NCI-H748 treated with DMSO at 0.1 percent for 48 hours (cell line): ENCODE results near the gene TIAM2.

ENCODE experiments used
- DNase-seq: peaks from one replicate; lab custom pipeline; 2025; lab: John Stamatoyannopoulos, UW

The TIAM2 gene

GRCh38 chr6:155062866-155063341 is 67.8 kb downstream of the TIAM2 start:
- DNase-seq: no peak

- DNase-seq: no peak
Observed at GRCh38 chr6:155064303-155064702, 69.2 kb downstream of the TIAM2 start.

- no peak for DNase-seq
Observed at GRCh38 chr6:155066361-155066760, 71.2 kb downstream of the TIAM2 start.

DNA sequence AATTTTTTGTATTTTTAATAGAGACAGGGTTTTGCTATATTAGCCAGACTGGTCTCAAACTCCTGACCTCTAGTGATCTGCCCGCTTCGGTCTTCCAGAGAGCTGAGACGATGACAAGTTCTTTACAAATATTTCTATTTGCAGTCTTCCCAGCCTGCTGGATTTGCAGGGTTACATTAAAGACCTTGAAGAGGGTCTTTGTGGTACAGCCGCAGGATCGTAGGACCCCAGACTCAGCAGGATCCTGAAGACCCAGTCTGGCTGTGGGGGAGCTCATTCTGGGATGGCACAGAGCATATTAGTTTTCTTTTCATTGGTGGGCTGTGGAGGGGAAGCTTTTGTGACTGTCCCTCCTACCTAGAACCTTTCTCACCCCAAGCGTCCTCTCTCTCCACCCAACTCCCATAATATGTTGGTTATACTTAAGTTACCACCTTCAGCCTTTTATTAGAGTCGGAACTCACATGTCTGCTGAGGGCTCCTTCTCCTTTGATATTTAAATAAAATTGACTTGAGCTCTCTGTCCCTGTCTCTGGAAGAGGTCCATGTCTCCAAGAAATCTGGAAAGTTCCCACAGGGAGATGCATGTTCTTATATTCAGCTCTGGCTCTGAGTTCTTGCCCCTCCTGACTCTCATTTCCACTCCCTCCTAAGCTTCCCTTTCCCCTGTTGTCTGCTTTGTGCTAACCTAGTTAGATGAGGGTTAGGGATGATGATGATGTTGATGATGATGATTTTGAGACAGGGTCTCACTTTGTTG is 72.0 kb downstream of the TIAM2 start:
- DNase-seq: no peak

DNA sequence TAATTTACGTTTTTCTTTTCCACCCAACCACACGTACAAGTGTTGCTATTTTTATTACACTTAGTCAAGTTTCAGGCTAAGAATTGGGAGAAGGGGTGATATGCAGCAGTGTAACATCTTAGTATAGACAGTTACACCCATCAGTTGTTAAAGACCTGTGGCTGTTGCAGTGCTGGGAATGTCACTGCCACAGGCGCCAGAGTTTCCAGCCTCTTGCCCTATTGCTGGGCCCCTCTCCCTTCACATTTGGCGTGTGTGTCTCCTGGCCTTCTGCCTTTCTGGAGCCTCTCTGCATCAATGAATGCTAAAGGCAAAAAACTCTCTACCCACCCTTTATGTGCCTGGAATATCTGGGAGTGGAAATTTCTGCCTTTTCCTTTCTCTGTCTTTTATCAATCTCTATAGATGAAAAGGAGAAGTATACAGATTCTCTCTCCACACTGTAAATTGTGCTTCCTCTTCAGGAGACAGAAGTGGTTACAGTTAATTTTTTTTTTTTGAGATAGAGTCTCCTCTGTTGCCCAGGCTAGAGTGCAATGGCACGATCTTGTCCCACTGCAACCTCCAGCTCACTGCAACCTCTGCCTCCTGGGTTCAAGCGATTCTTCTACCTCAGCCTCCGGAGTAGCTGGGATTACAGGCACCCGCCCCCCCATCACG is 73.0 kb downstream of the TIAM2 start:
- DNase-seq: no peak

GRCh38 chr6:155069543-155069942 is 74.4 kb downstream of the TIAM2 start:
- DNase-seq: no peak

DNA sequence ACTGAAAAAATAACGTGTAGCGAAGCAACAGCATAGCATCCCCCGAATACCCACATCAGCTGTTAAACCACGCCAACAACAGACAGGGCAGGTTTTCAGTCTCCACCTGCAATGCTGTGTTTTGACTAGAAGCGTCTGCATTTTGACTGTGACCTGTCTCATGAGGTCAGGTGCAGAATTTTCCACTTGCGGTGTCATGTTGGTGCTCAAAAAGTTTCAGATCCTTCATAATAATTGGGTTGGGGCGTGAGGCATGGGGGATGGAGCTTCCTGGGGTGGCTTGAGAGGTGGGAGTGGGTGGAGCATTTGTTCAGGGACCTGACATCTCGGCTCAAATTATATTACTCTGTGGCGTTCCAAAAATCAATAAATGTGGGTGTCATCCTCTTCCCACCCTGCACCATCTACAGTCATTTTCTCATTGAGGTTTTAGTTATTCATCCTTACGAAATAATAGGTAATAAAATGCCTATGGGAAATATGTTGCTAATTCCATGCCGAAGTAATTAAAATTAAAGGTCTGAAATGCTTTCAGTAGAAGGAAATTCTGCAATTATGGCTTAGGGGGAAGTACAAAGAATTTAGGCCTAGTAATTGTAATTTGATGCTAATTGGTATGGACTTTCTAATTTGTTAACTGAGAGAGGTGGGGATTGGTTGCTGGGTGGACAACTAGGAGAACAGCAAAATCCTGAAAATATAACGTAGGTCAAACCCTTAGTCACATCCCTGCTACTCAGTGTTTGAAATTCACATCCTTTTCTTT is 81.0 kb downstream of the TIAM2 start:
- DNase-seq: no peak

- no peak for DNase-seq
Observed at GRCh38 chr6:155077331-155077730, 82.2 kb downstream of the TIAM2 start.

DNA sequence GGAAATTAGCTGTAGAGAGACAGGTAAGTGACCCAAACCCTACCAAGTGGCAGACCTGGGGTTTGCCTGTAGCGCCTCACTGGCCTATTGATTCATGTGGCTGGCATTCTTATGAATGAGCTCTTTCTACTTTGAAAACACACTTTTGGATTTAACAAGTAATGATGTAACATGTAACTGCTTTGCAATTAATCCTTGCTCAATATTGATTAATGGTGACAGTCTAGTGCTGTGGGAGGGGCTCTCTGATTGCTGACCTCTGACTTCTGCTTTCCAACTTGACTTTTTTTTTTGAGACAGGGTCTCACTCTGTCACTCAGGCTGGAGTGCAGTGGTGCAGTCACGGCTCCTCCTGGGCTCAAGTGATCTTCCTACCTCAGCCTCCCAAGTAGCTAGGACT is 82.7 kb downstream of the TIAM2 start:
- DNase-seq: no peak

DNA sequence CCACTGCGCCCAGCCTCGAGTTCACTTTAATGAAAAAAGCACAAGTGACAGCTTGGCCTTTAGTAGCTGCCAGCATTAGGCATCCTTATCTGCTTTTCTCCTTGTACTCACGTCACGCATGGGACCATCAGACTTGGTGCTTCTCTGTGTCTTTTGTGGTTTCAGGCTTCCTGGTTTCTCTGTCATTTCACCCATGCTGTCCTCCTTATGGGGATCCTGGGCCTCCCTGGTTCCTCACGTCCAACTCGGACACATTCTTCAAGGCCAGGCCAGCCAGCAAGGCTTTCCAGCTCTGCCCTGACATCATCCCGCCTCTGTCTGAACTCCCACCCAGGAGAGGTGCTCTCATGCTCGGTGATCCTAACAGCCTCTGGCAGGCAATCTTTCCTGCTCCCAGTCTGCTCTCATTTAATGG is 83.2 kb downstream of the TIAM2 start:
- DNase-seq: no peak

- DNase-seq: no peak
Observed at GRCh38 chr6:155079985-155080452, 84.9 kb downstream of the TIAM2 start.

DNA sequence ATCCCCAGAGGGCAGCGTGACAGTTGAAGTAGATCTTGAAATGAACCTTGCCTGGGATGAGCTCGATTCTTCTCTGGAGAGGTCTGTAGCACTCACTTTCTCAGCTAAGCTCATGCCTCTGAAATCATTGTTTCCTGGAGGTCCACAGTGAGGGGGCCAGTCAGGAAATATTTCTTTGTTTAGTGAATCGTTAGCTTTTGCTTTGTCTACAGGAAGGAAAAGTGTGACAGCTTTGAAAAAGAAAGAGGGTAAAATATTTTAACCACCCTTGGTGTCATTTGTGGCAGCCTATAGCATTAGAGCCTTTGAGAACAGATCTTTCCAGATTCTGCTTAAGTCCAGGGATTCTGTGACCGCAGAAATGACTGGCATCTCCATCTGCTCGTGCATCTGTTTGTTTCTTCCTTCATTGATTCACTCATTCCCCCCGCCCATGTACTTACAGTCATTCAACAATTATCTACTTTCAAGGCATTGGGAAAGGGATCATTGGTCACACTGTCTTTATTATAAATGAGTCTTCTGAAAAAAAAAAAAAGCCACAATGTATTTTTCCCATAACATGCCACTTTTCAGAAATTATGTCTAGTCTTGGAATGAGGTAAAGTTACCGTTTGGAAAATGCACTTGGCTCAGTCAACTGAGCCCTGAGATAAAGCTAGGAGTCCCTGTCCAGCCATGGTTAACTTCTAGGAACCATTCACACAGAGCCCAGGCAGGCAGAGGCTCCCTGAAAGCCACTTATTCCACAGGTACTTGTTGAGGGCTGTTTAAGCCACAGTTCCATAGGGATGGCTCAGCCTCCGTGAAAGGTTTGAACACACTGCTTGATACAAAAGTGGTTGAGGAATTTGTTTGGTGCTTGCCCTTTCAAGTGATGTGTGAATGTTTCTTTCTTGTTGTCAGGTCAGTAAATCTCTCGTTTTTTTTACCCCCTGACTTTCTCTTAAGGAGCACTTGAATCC is 86.0 kb downstream of the TIAM2 start:
- DNase-seq: no peak

GRCh38 chr6:155084431-155085123 is 89.5 kb downstream of the TIAM2 start:
- no peak for DNase-seq

DNA sequence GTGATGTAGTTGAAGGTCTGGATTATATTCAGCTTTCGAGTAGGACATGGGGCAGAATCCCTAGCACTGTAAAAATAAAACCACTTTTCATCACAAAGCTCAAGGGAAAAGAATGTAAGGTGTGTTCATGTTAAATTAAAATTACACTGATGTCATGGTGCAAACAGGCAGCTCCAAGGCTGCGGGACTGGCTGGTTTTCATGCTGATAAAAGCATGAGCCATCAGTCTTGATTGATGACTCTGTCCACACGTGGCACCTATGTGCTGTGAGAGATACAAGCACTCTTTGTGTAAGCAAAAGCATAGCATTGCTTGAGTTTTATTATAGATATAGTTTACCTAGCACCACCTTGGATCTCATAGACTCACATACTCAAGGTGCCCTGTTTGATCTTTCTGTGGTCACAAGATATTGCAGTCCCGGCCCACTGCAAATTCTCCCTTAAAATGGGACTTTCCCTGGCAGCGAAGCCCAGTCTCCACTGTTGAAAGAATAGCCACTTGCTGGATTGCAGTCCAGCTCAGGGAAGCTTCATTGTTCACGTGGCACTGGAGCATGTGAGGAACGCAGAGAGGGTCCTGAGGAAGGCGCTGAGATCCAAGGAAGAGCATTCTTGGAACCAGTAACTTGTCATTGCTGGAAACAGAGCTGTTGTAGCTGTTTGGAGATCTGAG is 90.6 kb downstream of the TIAM2 start:
- DNase-seq: no peak

GRCh38 chr6:155088856-155089255 is 93.7 kb downstream of the TIAM2 start:
- no peak for DNase-seq

DNA sequence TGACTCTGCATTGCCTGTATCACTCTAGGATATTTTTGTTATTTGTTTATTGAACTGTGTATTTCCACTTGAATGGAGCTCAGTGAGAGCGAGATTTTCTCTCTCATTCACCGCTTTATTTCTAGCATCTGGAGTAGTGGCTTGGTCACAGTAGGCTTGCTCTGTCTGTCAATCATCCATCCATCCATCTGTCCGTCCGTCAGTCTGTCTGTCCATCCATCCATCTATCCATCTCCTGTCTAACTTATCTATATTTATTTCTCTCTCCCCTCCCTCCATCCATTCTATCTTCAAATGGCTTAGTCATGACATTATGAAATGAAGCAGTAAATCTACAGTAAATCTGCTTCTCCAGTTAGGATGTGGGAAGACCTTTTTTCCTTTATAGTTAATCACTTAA is 94.6 kb downstream of the TIAM2 start:
- DNase-seq: no peak

DNA sequence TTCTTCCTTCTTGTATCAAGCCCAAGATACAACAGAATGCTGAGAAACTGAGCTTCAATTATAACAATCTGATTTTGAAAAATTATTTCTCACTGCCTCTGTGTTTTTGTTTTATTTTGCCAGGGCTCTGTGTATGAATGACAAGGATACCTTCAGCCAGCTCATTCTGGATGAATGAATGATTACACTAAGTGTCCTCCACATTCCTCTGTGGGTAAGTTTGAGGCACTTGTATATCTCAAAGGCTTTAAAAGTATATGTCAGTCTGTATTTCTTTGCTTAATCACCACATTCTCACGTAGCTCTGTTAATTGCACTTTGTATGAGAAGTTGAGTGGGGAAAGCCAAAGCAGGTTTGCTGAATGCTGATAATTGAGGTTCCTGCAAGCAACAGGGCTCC is 95.1 kb downstream of the TIAM2 start:
- no peak for DNase-seq

- DNase-seq: no peak
Observed at GRCh38 chr6:155091756-155092155, 96.6 kb downstream of the TIAM2 start.

DNA sequence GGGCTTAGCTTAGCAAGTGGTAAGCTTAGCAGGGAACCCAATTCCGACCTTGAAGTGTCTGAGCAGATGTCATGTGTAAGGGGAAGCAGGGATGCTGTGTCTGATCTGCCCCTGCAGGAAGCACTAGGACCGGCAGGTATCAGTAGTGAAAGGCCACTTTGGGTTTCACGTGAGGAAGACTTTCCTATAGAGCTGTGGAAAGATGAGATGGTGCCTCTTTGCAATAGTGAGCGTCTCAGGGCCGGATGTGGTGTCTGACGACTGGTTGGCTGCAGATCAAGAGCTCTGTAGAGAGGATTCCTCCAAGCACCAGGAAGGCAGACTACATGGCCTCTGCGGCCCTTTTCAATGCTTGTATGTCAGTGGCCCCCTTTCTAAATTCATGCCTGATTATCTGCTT is 98.3 kb downstream of the TIAM2 start:
- DNase-seq: no peak

DNA sequence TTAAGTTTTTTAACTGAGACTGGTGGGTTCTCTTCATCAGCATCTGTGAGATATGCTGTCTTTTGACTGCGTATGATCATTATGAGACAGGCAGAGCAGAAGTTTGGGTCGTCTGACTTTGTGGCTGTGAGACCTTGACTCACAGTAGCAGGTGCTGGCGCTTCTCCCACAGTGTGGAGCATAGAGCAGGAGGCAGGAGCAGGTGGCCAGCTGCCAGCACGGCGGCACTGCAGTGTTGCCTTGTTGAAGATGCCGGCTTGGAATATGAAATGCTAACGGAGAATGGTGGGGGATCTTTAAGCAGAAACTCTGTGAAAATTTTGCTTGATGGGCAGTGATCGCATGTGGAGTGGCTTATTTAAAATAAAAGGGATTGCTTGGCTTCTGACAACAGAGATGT is 105.0 kb downstream of the TIAM2 start:
- DNase-seq: no peak
